H9 (cell line): ENCODE data around the gene MAPK12. TPM values are rescaled to one million over a fixed set of nuclear protein-coding genes. Genes with fewer than 3 reads are reported as not detected.

ENCODE experiments used
- DNase-seq: peaks from one replicate; pipeline ENCODE4 v3.0.0-alpha.2; 2017
- H2AFZ ChIP-seq: one replicate; pipeline ENCODE4 v1.6.1; 2013; ENCODE audit warnings: mild to moderate bottlenecking, low read length, control low read depth, moderate library complexity
- H2AK5ac ChIP-seq: 2 replicates; pipeline ENCODE4 v1.6.1; 2013; ENCODE audit warnings: low read length, control low read depth, mixed read lengths; ENCODE audit not compliant: insufficient read length
- H2BK120ac ChIP-seq: one replicate; pipeline ENCODE4 v1.6.1; 2013; ENCODE audit warnings: low read depth, mild to moderate bottlenecking, low read length, control low read depth, inconsistent platforms; ENCODE audit not compliant: poor library complexity, severe bottlenecking
- H2BK12ac ChIP-seq: 2 replicates; pipeline ENCODE4 v1.6.1; 2013; ENCODE audit warnings: low read length, control low read depth, mixed read lengths, low read depth; ENCODE audit not compliant: insufficient read length
- H2BK15ac ChIP-seq: 2 replicates; pipeline ENCODE4 v1.6.1; 2013; ENCODE audit warnings: low read depth, low read length, control low read depth
- H2BK20ac ChIP-seq: one replicate; pipeline ENCODE4 v1.6.1; 2013; ENCODE audit warnings: low read depth, mild to moderate bottlenecking, low read length, control low read depth, inconsistent platforms; ENCODE audit not compliant: poor library complexity, severe bottlenecking
- H2BK5ac ChIP-seq: 2 replicates; pipeline ENCODE4 v1.6.1; 2013; ENCODE audit warnings: low read length, control low read depth, mixed read lengths; ENCODE audit not compliant: insufficient read length
- H3K14ac ChIP-seq: 2 replicates; pipeline ENCODE4 v1.6.1; 2013; ENCODE audit warnings: low read length, control low read depth; ENCODE audit not compliant: insufficient read depth
- H3K18ac ChIP-seq: 2 replicates; pipeline ENCODE4 v1.6.1; 2013; ENCODE audit warnings: low read depth, mild to moderate bottlenecking, mixed read lengths, low read length, control low read depth; ENCODE audit not compliant: insufficient read length
- H3K23ac ChIP-seq: 2 replicates; pipeline ENCODE4 v1.6.1; 2013; ENCODE audit warnings: low read length, control low read depth, mixed read lengths, low read depth; ENCODE audit not compliant: insufficient read length
- H3K23me2 ChIP-seq: 2 replicates; pipeline ENCODE4 v1.6.1; 2013; ENCODE audit warnings: low read depth, mild to moderate bottlenecking, mixed read lengths, low read length, control low read depth; ENCODE audit not compliant: insufficient read length, poor library complexity, severe bottlenecking
- H3K27ac ChIP-seq: 2 replicates; pipeline ENCODE4 v1.5.1; 2013; ENCODE audit warnings: low read length, control low read depth, mixed read lengths, low read depth; ENCODE audit not compliant: insufficient read length
- H3K27me3 ChIP-seq: 2 replicates; pipeline ENCODE4 v1.6.1; 2013; ENCODE audit warnings: low read length, control low read depth, inconsistent platforms; ENCODE audit not compliant: insufficient read depth
- H3K4ac ChIP-seq: 2 replicates; pipeline ENCODE4 v1.6.1; 2013; ENCODE audit warnings: low read depth, mild to moderate bottlenecking, control low read depth, inconsistent platforms, low read length, moderate library complexity
- H3K4me1 ChIP-seq: 2 replicates; pipeline ENCODE4 v1.6.1; 2013; ENCODE audit warnings: low read length, control low read depth, inconsistent platforms; ENCODE audit not compliant: insufficient read depth
- H3K4me2 ChIP-seq: 2 replicates; pipeline ENCODE4 v1.6.1; 2013; ENCODE audit warnings: low read length, control low read depth, mixed read lengths; ENCODE audit not compliant: insufficient read length, insufficient read depth
- H3K56ac ChIP-seq: 2 replicates; pipeline ENCODE4 v1.6.1; 2013; ENCODE audit warnings: low read depth, mild to moderate bottlenecking, mixed read lengths, low read length, control low read depth; ENCODE audit not compliant: insufficient read length
- H3K79me1 ChIP-seq: 2 replicates; pipeline ENCODE4 v1.6.1; 2013; ENCODE audit warnings: low read depth, mild to moderate bottlenecking, moderate library complexity, low read length, control low read depth, inconsistent platforms; ENCODE audit not compliant: insufficient read depth, poor library complexity, severe bottlenecking
- H3K79me2 ChIP-seq: 2 replicates; pipeline ENCODE4 v1.6.1; 2013; ENCODE audit warnings: low read length, control low read depth, inconsistent platforms; ENCODE audit not compliant: insufficient read depth
- H3K9ac ChIP-seq: 2 replicates; pipeline ENCODE4 v1.6.1; 2013; ENCODE audit warnings: low read length, control low read depth, mixed read lengths; ENCODE audit not compliant: insufficient read length; ENCODE audit errors: extremely low read depth
- H3K9me3 ChIP-seq: one replicate; pipeline ENCODE4 v1.6.1; 2013; ENCODE audit warnings: low read depth, low read length, inconsistent platforms; ENCODE audit not compliant: control insufficient read depth
- H3T11ph ChIP-seq: one replicate; pipeline ENCODE4 v1.6.1; 2013; ENCODE audit warnings: mild to moderate bottlenecking, low read length, control low read depth, inconsistent platforms
- H4K20me1 ChIP-seq: one replicate; pipeline ENCODE4 v1.6.1; 2013; ENCODE audit not compliant: control insufficient read depth, insufficient read length, insufficient read depth
- H4K5ac ChIP-seq: 2 replicates; pipeline ENCODE4 v1.6.1; 2013; ENCODE audit warnings: low read depth, mild to moderate bottlenecking, mixed read lengths, low read length, control low read depth; ENCODE audit not compliant: insufficient read length
- H4K8ac ChIP-seq: replicated peaks from 2 replicates; pipeline ENCODE4 v1.6.1; 2013; ENCODE audit warnings: low read length, control low read depth, mixed read lengths, low read depth; ENCODE audit not compliant: insufficient read length
- H4K91ac ChIP-seq: 2 replicates; pipeline ENCODE4 v1.6.1; 2013; ENCODE audit warnings: low read depth, mild to moderate bottlenecking, moderate library complexity, mixed read lengths, low read length, control low read depth; ENCODE audit not compliant: insufficient read length
- H3K27ac Mint-ChIP-seq, 3 experiments: 2 replicates in 2 of 3; 3 replicates in 1 of 3; pipeline ENCODE4 v1.8.0; 2020 to 2021; ENCODE audit warnings: mixed read lengths in 3 of 3, mild to moderate bottlenecking in 1 of 3, moderate library complexity in 1 of 3
- H3K27me3 Mint-ChIP-seq: 2 replicates; pipeline ENCODE4 v1.8.0; 2021; ENCODE audit warnings: low read depth, mild to moderate bottlenecking, moderate library complexity, mixed read lengths
- H3K36me3 Mint-ChIP-seq, 3 experiments: 2 replicates in 2 of 3; 3 replicates in 1 of 3; pipeline ENCODE4 v1.8.0; 2020 to 2021; ENCODE audit warnings: low read depth in 3 of 3, mixed read lengths in 3 of 3; ENCODE audit not compliant: insufficient read depth in 1 of 3
- H3K4me1 Mint-ChIP-seq, 2 experiments: 2 replicates each; pipeline ENCODE4 v1.8.0; 2020; ENCODE audit warnings: mixed read lengths in 2 of 2
- H3K4me3 Mint-ChIP-seq, 2 experiments: 2 replicates in 1 of 2; 3 replicates in 1 of 2; pipeline ENCODE4 v1.8.0; 2020 to 2021; ENCODE audit warnings: mild to moderate bottlenecking in 2 of 2, mixed read lengths in 2 of 2, moderate library complexity in 1 of 2
- H3K9me3 Mint-ChIP-seq, 2 experiments: 2 replicates in 1 of 2; 3 replicates in 1 of 2; pipeline ENCODE4 v1.8.0; 2020; ENCODE audit warnings: mild to moderate bottlenecking in 2 of 2, mixed read lengths in 2 of 2, moderate library complexity in 1 of 2
- CTCF ChIP-seq: fragments of 200-600 bp; sonication (generic); conservative IDR thresholded peaks from 3 replicates; pipeline ENCODE4 v1.8.0; 2021; ENCODE audit warnings: antibody characterized with exemption, mild to moderate bottlenecking
- WGBS: extraction: QIAGEN DNeasy Blood & Tissue Kit; methylation state at CpG from one replicate; pipeline ENCODE4 v1.1.7; 2013; ENCODE audit warnings: missing lambda C conversion rate, low lambda C conversion rate, mixed read lengths; ENCODE audit not compliant: insufficient read length; ENCODE audit errors: extremely low coverage; 5-methylcytosine and 5-hydroxymethylcytosine counted together
- total RNA-seq: library from RNA; stranded (reverse); gene quantifications from 2 replicates; pipeline ENCODE4 v1.2.1, GENCODE V29; 2021

Gene MAPK12
- total RNA-seq, 1 experiment from 2014 or later, result 31.3 TPM

GRCh38 chr22:50227579-50228215 is 33.8 kb downstream of the MAPK12 start:
- Mint-ChIP-seq H3K4me1 (no peaks in the 10 kb centered on the region), H3K27ac (peak overlapping the region in 2 of 3 experiments; percentile 33 to 77; a peak in 3 of 7 replicates), H3K36me3 (peaks cover 14 to 31% (median 25%) of the 10 kb centered on the region in 3 experiments), H3K27me3 (no peaks in the 10 kb centered on the region), H3K9me3 (peaks cover 0 to 2% of the 10 kb centered on the region in 2 experiments; a peak in 1 of 5 replicates), H3K4me3 (no peak overlapping the region)
- H2AK5ac ChIP-seq, result no peak overlapping the region
- no peaks in the 10 kb centered on the region for H3K9me3 ChIP-seq
- no peak overlapping the region for H2AFZ ChIP-seq
- no peak overlapping the region for H3K23ac ChIP-seq
- H4K91ac ChIP-seq, result no peak overlapping the region
- H3K27ac ChIP-seq, result no peak overlapping the region
- no peak overlapping the region for H3K14ac ChIP-seq
- H2BK5ac ChIP-seq, result no peak overlapping the region
- H3T11ph ChIP-seq, result no peak overlapping the region
- H3K23me2 ChIP-seq, result no peaks in the 10 kb centered on the region
- no peak overlapping the region for H2BK20ac ChIP-seq
- H3K9ac ChIP-seq, result no peak overlapping the region
- no peaks in the 10 kb centered on the region for H3K4me1 ChIP-seq
- H2BK12ac ChIP-seq, result no peak overlapping the region
- no peak overlapping the region for H4K8ac ChIP-seq
- no peaks in the 10 kb centered on the region for H3K27me3 ChIP-seq
- no peaks in the 10 kb centered on the region for H3K79me2 ChIP-seq
- H2BK15ac ChIP-seq, result no peak overlapping the region
- H3K79me1 ChIP-seq, result no peaks in the 10 kb centered on the region
- no peak overlapping the region for H2BK120ac ChIP-seq
- no CpG with 5 or more reads among the region's 25 CpGs for WGBS
- no peak for TF ChIP-seq CTCF
- no peak overlapping the region for H3K4ac ChIP-seq
- H4K20me1 ChIP-seq, result no peaks in the 10 kb centered on the region
- H3K56ac ChIP-seq, result no peak overlapping the region
- no peak overlapping the region for H4K5ac ChIP-seq
- no peak overlapping the region for H3K4me2 ChIP-seq
- DNase-seq, result no peak
- H3K18ac ChIP-seq, result no peak overlapping the region
